Right lobe of liver (tissue), 6 donors: ENCODE data around the gene TAPBPL. TPM values are rescaled to one million over a fixed set of nuclear protein-coding genes. Genes with fewer than 3 reads are reported as not detected.
A peak's percentile ranks its signal among the peaks of the same experiment; 100 is the strongest.
"Not testable (repeated sequence)": the region's sequence is repeated elsewhere in the genome, so short reads cannot be mapped to it uniquely, and the experiment has no call there.

ENCODE experiments used
- ATAC-seq, 4 donors: fragments of 200-7000 bp; cut with Tn5 transposase; one replicate each; pipeline ENCODE4 v1.9.1; 2020; ENCODE audit warnings: mild to moderate bottlenecking in 4 of 4, moderate library complexity in 4 of 4
- DNase-seq, 3 donors: peaks; one replicate each; pipeline ENCODE4 v3.0.0-alpha.2; 2020
- H3K27ac ChIP-seq, 3 donors: fragments of 200-600 bp; one replicate each; pipeline ENCODE4 v1.8.0; 2022
- H3K27me3 ChIP-seq, 2 donors: fragments of 200-600 bp; one replicate each; pipeline ENCODE4 v1.8.0; 2022
- H3K36me3 ChIP-seq, 4 donors: fragments of 200-600 bp; sonication (generic) in 1 of 4; one replicate each; pipeline versions ENCODE4 v1.5.1 to v1.8.0; 2017 to 2022; ENCODE audit warnings: control low read depth in 1 of 4
- H3K4me1 ChIP-seq, 4 donors: fragments of 200-600 bp; sonication (generic) in 1 of 4; one replicate each; pipeline versions ENCODE4 v1.5.1 to v1.8.0; 2017 to 2022; ENCODE audit warnings: control low read depth in 1 of 4
- H3K4me3 ChIP-seq, 3 donors: fragments of 200-600 bp; one replicate each; pipeline ENCODE4 v1.8.0; 2022
- H3K9me3 ChIP-seq, 4 donors: fragments of 200-600 bp; sonication (generic) in 1 of 4; one replicate each; pipeline versions ENCODE4 v1.5.1 to v1.8.0; 2017 to 2022; ENCODE audit warnings: control low read depth in 1 of 4
- POLR2A ChIP-seq: fragments of 450-650 bp; IDR thresholded peaks from one replicate; pipeline ENCODE4 v1.6.1; 2017; ENCODE audit warnings: antibody characterized with exemption, mild to moderate bottlenecking
- WGBS: methylation state at CpG from one replicate; pipeline ENCODE4 v1.1.6; 2018; ENCODE audit warnings: low coverage, low lambda C conversion rate; ENCODE audit not compliant: insufficient coverage; ENCODE audit errors: missing lambda C conversion rate; 5-methylcytosine and 5-hydroxymethylcytosine counted together
- intact Hi-C, 2 donors: fragments of 100-400 bp; cut with DNase I; formaldehyde crosslinking; loops; one replicate each; pipeline versions ENCODE4 v1.11.2 to v1.14.1; 2022
- total RNA-seq, 6 experiments: library from RNA; depleted of rRNA in 2 of 6; stranded (reverse); fragments of >200 nt in 2 of 6; fragmentation: NEBNext Ultra II Directional in 3 of 6; extraction: Animal tissue kit (Norgen Biotek cat#: 25700) in 3 of 6; gene quantifications; one replicate each; pipeline versions ENCODE4 v1.1.0 to v1.2.4, GENCODE V29; 2016 to 2023
- TF ChIP-seq, protein P1 (sequence below), 4 donors: fragments of 200-600 bp in 3 of 4; fragments of 450-650 bp in 1 of 4; IDR thresholded peaks; one replicate each; pipeline versions ENCODE4 v1.5.1 to v1.8.0; 2016 to 2022; ENCODE audit warnings: antibody characterized with exemption in 4 of 4, mild to moderate bottlenecking in 2 of 4
- donor health status: DM: no; HTN: yes; CAD: no.
- donor health status: DM: no; HTN: no; CAD: no.
- donor health status: DM: no; HTN: no; CAD: no.
- donor health status: DM: no; HTN: yes; CAD: no.
- donor health status: DM: no; HTN: yes; CAD: no.

The TAPBPL gene
- total RNA-seq, 6 experiments from 2014 or later = 13.8 to 29.3 (median 21.4) TPM

- 67% methylated on average over 2 of the region's 20 CpGs for WGBS
- H3K27ac ChIP-seq = no peak overlapping the region
- no peaks in the 10 kb centered on the region for H3K27me3 ChIP-seq
- no peak overlapping the region for H3K4me3 ChIP-seq
- ATAC-seq (peak in 1 of 4 donors; percentile 30), DNase-seq (no peak)
- no peaks in the 10 kb centered on the region for H3K36me3 ChIP-seq
- H3K4me1 ChIP-seq = no peaks in the 10 kb centered on the region
- TF ChIP-seq, protein P1, sequence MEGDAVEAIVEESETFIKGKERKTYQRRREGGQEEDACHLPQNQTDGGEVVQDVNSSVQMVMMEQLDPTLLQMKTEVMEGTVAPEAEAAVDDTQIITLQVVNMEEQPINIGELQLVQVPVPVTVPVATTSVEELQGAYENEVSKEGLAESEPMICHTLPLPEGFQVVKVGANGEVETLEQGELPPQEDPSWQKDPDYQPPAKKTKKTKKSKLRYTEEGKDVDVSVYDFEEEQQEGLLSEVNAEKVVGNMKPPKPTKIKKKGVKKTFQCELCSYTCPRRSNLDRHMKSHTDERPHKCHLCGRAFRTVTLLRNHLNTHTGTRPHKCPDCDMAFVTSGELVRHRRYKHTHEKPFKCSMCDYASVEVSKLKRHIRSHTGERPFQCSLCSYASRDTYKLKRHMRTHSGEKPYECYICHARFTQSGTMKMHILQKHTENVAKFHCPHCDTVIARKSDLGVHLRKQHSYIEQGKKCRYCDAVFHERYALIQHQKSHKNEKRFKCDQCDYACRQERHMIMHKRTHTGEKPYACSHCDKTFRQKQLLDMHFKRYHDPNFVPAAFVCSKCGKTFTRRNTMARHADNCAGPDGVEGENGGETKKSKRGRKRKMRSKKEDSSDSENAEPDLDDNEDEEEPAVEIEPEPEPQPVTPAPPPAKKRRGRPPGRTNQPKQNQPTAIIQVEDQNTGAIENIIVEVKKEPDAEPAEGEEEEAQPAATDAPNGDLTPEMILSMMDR (IDR thresholded peaks at IDR 0.05) = no peak
- no peak for TF ChIP-seq POLR2A
- H3K9me3 ChIP-seq = no peaks in the 10 kb centered on the region
- intact Hi-C loops = no loop called here
Observed at GRCh38 chr12:6478416-6478815, 26.6 kb downstream of the TAPBPL start.

- WGBS = no CpG with 5 or more reads among the region's 1 CpG
Observed at GRCh38 chr12:6488240-6488639, 36.4 kb downstream of the TAPBPL start.

DNA sequence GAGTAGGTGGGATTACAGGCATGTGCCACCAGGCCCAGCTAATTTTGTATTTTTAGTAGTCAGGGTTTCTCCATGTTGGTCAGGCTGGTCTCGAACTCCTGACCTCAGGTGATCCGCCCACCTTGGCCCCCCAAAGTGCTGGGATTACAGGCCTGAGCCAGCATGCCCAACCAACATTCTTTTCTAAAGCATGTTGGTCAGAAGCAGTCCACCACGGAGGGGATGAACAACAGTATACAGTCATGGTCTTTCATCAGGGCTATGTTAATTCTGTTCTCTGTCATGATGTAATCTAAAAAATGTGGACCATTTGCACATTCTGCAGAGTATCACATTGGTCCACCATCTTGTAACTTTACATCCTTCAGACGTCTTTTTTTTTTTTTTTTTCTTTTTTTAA lies 37.6 kb downstream of the TAPBPL start:
- ATAC-seq (no peak), DNase-seq (no peak)
- peaks cover 0 to 7% (median 0%) of the 10 kb centered on the region in 4 donors for H3K36me3 ChIP-seq
- H3K27me3 ChIP-seq = no peaks in the 10 kb centered on the region
- H3K4me1 ChIP-seq = peaks cover 0 to 10% (median 1%) of the 10 kb centered on the region in 4 donors
- H3K9me3 ChIP-seq = no peaks in the 10 kb centered on the region
- H3K27ac ChIP-seq = no peak overlapping the region
- WGBS = 31% methylated on average over 2 of the region's 4 CpGs
- intact Hi-C loops = no loop called here
- TF ChIP-seq POLR2A = no peak
- TF ChIP-seq, protein P1 (IDR thresholded peaks at IDR 0.05) = no peak
- no peak overlapping the region for H3K4me3 ChIP-seq

More at GRCh38 chr12:6488240-6488639, 36.4 kb downstream of the TAPBPL start:
- no peak overlapping the region for H3K27ac ChIP-seq
- DNase-seq (no peak), ATAC-seq (no peak)
- H3K36me3 ChIP-seq = peaks cover 0 to 7% (median 0%) of the 10 kb centered on the region in 4 donors
- no peaks in the 10 kb centered on the region for H3K27me3 ChIP-seq
- no peak for TF ChIP-seq POLR2A
- TF ChIP-seq, protein P1 (IDR thresholded peaks at IDR 0.05) = no peak
- H3K9me3 ChIP-seq = no peaks in the 10 kb centered on the region
- peaks cover 0 to 6% (median 0%) of the 10 kb centered on the region in 4 donors for H3K4me1 ChIP-seq
- no peak overlapping the region for H3K4me3 ChIP-seq
- intact Hi-C loops = no loop called here

DNA sequence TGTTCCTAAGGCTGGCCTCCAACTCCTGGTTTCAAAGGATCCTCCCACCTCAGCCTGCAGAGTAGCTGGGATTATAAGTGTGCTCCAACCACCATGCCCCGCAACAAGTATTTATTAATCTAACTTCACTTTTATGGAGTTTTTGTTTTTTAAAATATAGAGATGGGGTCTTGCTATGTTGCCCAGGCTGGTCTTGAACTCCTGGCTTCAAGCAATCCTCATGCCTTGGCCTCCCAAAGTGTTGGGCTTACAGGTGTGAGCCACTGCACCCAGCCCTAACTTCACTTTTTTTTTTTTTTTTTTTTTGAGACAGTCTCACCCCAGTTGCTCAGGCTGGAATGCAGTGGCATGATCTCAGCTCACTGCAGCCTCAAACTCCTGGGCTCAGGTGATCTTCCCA lies 38.8 kb downstream of the TAPBPL start:
- DNase-seq, ATAC-seq, intact Hi-C loops, H3K36me3 ChIP-seq, H3K27me3 ChIP-seq, H3K27ac ChIP-seq, H3K9me3 ChIP-seq, H3K4me3 ChIP-seq: not testable (repeated sequence)
- peaks cover 0 to 20% (median 4%) of the 10 kb centered on the region in 4 donors for H3K4me1 ChIP-seq
- 88% methylated on average over 1 of the region's 1 CpG for WGBS

DNA sequence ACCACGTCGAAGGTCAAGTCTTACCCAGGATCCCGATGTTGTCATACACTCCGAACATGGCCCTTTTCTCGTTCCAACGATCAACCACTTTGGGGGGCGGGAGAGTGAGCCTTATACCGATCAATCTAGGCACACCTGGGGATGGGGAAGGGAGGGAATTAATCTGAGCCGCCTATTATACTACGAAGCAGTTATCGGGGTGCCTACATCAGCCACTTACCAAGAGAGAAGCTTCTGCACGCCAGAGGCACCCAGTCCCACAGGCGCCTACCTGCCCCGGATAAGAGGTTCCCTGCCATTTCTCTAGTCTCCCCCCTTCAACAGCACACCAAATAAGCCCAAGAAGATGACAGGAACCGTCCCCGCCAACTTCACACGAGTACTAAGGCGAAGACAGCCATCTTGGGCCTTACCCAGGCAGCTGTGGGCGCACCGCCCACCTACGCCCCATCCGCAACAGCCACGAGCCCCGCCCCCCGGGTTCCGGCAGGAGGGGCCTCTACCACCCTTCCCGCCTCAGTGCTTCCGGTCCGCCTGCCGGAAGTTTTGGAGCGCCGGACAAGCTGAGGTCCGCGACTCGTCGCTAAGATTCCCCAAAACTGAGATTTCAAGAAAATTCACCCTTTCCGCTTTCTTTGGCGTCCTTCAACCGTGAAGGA lies 41.1 kb downstream of the TAPBPL start, which contains the start of gene MRPL51:
TSS of gene MRPL51 (minus strand) at position 425 of the 659 bp plus-strand sequence. CDS start at position 299, 126 bp downstream.
- Histone ChIP-seq H3K4me3 (peak within 1 kb of the TSS; percentile 60 to 91 (median 76)), H3K27me3 (no peaks in the 10 kb centered on the region), H3K27ac (peak within 1 kb of the TSS; percentile 71 to 97 (median 91)), H3K4me1 (peaks cover 0 to 20% (median 4%) of the 10 kb centered on the region in 4 donors), H3K9me3 (no peaks in the 10 kb centered on the region), H3K36me3 (peaks cover 0 to 24% (median 0%) of the 10 kb centered on the region in 4 donors)
- peak; percentile 56 for TF ChIP-seq POLR2A
- TF ChIP-seq, protein P1 (IDR thresholded peaks at IDR 0.05) = no peak
- ATAC-seq (peak; percentile 94 to 97 (median 95)), DNase-seq (peak; percentile 99)
- under 1% methylated on average over 21 of the region's 39 CpGs for WGBS
- intact Hi-C loops = no loop called here
